LHCN-M2 (cell line): ENCODE results near the gene ZNF22. TPM values are rescaled to one million over a fixed set of nuclear protein-coding genes. Genes with fewer than 3 reads are reported as not detected.

Source experiments
- DNase-seq: peaks from one replicate; pipeline ENCODE4 v3.0.0-alpha.2; 2012; ENCODE audit warnings: low read depth
- polyA plus RNA-seq: library from polyadenylated mRNA; unstranded; fragments of >200 nt; gene quantifications from one replicate; pipeline ENCODE4 v1.2.1, GENCODE V29; 2012; ENCODE audit warnings: missing spikeins
- total RNA-seq: library from RNA; depleted of rRNA; stranded (reverse); fragments of >200 nt; gene quantifications from 2 replicates; pipeline ENCODE4 v1.2.3, GENCODE V29; 2014; rRNA removed

Gene ZNF22
- 21.8 and 23.5 TPM in 2 replicates for total RNA-seq
- polyA plus RNA-seq = 9.4 TPM

DNA sequence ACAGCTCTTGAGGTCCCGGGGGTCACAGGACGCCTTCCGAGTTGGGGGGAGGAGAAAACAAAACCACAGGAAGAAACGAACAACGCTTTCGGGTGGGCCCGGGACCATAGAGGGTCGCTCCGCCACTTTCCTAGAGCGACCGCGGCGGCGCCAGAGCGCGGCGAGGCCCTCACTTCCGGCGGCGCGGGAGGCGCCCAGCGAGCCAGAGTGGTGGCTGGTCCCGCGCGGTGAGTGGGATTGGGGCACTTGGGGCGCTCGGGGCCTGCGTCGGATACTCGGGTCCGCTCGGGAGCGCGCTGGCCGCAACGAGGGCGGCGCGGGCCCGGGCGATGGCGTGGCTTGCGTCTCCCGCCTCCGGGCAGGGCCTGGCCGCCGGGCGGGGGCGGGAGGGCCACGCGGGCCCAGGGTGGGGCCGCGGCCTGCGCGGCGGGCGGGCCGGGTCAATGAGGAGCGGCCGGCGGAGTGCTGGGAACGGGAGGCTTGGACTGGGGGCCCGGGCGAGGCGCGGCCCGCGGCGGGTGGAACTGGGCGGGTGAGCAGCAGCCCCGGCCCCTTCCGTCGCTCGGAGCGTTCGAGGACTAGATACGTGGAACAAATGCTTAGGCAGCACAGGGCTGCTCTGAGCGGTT lies at the start of gene ZNF22:
Gene ZNF22 (plus strand): TSS at position 172 of the 629 bp plus-strand sequence. CDS start 2,446 bp downstream, outside the sequence.
- peak; percentile 79 for DNase-seq

DNA sequence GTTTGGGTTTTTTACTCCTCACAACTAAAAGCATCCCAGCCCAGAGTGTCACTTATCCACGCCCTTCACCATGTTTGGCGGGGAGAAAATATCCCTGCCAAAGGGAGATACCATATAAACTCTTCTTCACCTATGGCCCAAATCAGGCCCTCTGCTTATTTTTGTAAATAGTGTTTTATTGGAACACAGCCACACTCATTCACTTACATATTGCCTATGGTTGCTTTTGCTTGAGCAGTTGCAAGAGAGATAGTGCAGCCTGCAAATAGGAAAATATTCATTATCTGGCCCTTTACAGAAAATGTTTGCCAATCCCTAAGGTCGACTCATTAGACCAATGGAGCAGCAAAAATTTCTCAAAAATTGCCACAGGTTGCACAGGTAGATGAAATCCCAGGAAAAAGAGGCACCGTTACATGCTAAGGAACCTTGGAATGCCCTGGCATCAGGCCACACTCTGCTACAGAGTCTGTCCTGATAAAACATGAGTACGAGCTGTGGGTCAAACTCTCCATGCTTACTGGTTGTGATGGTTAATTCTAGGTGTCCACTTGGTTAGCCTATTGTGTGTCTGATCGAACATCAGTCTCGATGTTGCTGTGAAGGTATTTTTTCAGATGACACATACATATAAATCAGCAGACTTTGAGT lies 49.0 kb upstream of the ZNF22 start:
- DNase-seq = no peak

DNA sequence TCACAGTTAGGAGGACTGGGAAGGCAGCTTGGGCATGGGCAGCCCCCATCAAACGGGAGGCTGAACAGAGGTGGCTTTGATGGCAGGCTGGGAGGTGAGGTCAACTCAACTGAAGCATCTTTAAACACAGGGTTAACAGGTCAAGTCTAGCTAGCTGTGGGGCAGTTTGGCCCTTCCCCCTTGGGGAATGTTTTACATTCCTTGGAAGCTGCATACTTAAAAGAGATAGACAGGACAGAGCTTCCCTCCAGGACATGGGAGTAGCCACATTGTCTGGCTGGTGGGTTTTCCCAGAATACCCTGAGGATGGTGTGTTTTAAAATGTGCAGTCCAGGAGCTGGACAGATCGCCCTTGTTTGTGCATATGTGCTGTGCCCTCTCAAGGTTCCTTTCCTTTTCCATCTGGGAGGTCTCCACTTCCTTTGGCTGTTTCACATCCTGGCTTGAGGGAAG lies 47.9 kb upstream of the ZNF22 start:
- DNase-seq = no peak

DNA sequence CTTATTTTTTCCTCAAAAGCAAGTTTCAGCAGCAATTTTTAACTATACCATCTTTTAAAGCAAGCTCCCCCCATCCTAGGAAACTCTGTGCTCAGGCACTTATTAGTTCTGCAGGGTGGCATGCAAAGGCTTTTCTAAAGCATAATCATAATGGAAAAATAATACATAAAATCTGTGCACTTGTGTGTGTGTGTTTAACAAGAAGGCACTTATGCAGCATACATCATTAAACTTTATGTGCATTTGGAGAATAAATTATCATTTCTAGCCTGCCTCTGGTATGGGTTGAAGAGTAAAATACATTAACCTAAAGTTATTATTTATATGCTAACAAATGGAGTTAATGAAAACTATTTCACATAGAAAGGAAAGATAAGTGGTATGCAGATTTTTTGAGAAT lies 46.7 kb upstream of the ZNF22 start:
- no peak for DNase-seq

DNA sequence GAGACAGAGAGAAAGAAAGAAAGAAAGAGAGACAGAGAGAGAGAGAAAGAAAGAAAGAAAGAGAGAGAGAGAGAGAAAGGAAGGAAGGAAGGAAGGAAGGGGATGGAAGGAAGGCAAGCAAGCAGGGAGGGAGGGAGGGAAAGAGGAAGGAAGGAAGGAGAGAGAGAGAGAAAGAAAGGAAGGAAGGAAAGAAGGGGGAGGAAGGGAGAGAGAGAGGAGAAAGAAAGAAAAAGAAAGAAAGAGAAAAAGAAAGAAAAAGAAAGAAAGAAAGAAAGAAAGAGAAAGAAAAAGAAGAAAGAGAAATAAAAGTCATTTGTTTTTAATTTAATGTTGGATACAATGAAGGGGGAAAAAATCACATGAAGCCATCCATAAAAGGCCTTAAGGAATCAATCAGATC lies 45.8 kb upstream of the ZNF22 start:
- DNase-seq = no peak

DNA sequence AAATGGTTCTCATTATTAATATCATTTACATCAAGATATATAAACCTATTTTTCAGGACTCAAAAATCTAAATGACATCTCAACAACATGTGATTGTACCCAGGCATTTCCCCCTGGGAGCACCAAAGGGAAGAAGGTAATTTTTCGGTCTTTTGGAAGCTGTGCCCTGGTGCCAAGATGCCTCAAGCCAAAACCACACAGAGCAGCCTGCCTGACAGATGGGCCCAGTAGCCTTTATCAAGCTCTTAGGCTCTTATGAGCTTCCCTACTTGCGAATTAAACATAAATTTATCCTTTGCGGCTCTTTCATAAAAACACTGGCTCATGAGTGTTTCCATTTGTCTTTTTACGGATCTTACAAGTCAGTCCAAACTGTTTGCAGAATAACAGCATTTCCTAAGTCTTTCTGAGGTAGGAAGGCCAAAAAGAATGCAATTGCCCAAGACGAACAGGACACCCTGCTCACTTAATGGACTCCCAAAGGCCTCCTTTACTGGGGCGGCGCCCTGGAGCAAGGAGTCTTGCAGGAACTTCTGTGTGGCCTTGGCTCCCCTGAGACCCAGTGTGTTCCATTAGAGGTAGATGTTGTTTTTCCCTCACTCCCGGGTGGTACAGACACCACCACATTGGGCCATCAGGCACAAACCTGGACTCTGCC lies 45.2 kb upstream of the ZNF22 start:
- DNase-seq = no peak

DNA sequence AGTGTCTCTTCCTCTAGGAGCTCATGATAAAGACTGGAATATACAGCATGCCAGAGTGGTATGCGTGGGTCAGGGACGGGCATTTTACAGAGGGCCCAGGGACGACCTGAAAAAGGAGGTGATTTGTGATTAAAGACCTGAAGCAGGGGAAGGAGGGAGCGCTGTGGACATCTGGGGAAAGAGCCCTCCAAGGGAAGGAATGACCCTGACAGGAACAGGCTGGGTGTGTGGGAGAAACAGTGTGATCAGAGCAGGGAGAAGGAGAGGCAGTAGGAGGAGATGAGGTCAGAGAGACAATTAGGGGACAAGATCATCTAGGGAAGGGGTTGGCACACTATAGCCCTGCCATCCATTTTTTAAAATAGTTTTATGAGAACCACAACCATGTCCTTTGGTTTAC lies 44.5 kb upstream of the ZNF22 start:
- no peak for DNase-seq

DNA sequence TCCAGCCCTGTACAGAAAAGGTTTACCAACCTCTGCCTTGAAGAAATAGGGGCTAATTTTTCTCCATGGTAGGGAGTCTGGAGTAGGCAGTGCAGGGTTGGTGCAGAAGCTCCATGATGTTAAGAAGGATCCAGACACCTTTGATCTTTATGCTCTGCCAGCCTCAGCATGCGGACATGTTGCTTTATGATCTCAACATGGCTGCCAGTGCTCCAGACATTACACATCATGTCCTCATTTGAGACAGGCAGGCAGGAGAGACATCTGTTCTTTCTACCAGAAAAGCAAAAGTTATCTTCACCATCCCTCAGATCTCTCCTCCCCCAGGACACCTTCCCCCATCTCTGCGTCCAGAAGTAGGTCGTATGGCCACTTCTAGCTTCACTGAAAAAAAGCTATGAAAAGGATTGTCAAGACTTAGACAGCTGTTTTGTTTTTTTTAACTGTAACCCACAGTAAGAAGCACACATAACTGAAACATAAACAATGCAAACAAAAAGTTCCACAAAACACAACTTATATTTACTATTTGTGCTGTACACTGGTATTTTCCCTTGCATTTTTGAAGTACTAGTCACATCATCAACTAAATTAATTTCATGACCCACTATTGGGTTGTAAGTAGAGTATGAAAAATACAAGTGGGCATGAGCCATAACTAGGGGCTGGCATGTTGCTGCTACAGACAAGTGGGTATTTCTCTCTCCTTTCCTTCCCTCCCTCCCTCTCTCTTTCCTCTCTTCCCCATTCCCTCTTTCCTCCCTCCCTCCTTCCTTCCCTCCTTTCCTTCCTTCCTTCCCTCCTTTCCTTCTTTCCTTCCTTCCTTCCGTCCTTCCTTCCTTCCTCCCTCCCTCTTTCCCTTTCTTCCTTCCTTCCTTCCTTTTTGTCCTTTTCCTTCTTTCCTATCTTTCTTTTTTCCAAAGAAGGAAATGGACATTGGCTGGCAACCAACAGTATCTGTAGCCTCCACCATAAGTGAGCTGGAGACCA lies 43.7 kb upstream of the ZNF22 start:
- DNase-seq = no peak

DNA sequence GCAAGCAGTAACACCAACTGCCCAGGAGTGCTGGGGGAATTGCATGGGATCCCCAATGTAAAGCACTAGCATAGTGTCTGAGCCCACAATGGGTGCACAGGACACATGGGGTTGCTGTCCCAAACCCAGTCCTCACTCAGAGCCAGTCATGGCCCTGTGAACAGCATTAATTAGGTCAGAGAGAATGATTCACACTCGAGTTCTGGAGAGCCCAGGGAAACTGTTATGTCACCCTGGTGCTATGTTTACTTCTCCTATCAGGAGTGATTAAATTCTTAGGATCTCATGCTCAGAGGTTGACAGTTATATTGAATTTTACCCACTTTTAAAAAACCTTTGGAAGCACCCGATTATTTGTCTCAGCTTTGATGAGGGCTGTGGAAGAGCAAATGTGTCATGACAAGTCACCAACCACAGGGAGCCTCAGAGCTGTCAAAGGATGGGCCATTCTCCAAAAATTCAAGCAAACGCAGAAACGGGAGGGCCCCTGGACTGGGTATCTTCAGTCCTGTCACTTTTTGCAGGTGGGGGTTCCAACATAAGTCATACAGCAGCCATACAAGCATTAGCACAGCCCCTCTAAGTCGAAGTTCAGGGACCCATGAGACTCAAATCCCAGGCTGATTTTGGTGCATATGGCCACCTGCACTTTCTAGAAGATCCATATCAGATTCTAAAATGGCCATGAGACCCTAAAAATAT lies 42.4 kb upstream of the ZNF22 start:
- peak; percentile 62 for DNase-seq

DNA sequence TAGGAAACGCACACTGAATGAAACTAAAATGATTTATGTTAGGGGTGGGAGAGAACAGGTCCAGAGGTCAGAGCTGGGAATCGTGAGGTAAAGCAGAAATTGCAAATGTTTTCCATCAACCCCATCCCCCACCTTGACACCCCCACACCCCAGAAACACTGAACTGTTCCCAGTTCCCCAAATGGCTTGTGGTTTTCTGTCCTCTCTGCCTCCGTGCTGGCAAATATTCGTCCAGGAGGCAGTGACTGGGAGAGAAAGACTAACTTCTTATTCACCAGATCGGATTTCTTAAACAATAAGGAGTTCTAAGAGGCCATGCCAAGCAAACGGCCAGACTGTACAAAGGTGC lies 41.9 kb upstream of the ZNF22 start:
- DNase-seq = no peak

DNA sequence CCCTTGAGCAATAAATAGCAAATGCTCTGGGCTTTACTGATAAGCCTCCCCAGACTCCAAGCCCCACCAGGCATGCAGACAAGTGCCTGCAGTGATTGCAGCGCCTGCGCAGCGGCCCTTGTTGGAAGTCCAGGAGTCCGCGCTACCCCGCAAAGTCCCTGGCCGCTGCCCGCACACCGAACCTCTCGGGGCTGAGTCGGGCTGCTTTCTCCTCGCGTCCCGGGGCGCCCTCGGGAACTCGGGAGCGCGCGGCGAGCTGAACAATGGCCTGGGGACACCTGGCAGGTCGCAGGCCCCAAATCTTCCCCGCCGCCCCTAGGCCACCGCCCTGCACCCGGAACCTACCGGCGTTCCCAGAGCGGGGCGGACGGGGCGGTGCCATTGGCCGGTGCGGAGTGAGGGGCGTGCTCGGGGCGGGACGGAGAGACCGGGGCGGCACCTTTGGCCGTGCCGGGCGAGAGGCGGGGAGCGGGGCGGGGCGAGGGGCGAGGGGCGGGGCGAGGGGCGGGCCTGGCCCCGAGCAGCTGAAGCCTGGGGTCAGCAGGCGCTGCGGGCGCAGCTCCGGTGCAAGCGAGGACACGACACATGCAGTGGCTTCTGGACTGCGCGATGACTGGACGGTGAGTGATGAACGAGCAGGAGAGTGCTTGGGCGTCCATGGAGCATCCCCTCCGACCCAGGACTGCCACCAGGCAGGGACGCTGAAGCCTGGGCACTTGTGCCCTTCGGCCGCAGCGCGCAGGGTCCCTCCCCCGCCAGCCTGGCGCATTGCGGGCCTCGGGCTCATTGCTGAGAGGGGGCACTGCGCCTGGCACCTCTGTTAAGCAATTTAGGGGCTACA lies 41.3 kb upstream of the ZNF22 start, which contains the start of gene RASSF4:
Gene RASSF4 (plus strand): TSS at position 556 of the 841 bp plus-strand sequence. CDS start 10,401 bp downstream, outside the sequence.
- DNase-seq = peak; percentile 84

DNA sequence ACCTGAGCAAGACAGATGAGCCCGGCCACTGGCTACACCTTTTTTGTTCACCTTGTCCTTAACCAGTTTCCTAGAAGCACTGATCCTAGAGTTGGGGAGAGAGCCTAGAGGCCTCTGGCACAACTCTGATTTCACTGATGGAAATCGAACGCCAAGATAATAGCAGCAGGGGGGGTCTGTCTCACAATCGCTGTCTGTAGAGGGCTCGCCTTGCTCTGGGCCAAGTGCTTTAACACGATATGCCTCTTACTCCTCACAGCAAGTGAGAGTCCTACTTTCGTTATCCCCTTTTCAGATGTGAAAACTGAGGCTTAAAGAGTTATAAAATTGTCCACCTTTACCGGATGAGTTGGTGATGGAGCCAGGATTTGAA lies 40.6 kb upstream of the ZNF22 start:
- no peak for DNase-seq

DNA sequence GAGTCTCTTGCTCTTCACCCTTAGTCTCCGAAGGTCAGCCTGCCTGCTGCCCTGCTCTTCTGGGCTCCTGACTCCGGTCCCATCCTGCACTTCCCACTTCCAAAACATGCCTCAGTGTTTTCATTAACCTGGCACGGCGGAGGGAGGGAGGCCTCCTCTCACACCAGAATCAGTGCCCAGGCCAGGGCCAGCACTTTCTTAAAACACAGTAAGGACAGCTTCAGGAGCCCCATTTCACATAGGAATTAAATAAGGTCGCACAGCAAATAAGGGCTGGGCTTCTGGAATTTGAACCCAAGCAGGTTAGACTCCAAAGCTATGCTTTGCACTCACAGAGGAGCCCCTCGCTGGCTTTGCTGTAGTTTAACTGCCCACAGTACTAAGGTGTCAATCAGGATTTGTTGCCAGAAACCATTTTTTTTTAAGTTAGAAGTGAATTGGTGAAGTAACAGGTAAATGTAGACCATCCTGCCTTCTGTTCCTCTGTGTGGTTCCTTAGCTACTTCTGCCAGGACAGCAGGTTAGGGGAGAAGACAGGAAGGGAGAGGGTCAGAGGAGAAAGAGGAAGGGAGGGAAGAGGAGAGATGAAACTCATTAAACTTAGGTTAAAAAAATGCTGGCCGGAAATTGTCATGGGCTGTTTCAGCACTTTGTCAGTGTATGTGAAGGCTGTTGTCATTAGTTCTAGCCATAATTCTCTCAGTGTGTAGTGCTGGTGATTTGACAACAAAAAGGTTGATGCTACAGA lies 40.1 kb upstream of the ZNF22 start:
- DNase-seq = no peak

DNA sequence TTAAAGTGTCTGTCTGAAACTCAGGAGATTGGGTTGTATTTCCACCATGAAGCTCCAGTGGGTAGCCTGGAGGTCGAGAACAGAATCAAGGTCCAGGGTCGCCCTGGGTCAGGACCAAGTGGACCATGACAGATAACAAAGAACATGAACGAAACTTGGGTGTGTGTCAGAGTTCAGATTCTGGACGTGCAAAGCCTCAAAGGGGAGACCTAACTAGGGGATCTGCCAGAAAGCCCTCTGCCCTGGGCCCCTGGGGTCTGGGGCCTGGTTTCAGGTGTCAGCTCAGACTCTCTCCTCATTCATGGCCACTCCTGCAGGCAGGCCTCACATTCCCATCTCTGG lies 39.5 kb upstream of the ZNF22 start:
- DNase-seq = no peak

DNA sequence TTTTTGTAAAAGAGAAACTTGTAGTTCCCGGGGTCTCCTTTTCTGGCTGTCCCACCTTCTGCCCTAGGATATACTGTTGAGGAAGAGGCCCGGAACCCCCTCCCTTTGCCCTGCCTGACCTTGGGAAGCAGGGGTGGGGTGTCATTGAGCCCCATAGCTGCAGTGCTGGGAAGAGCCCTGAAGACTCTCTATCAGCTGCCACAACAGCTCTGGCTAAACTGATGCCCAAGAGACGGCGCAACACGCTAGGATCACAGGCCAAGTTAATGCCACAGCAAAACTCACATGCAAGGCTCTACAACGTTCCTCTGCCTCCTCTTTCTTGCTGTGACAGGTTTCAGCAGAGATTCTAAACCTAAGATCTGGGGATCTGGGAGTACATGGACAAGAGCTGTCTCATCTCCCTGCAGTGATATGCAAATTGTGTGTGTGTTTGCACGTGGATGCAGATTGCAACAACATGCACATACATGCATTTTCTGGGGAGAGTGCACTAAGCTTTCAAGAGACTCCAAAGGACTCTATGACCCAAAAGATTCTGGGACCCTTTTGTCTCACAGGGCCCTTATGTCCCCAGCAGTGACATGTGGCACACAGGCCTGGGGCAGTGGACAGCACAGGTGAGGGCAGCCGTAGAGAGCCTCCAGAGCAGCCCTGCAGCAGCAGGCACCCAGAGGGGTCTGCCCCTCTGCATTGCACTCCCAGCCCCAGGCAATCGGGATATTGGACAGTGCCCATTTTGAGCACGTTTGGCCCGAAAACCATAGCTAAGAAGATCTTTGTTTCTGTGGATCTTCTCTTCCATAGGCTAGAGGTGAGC lies 38.6 kb upstream of the ZNF22 start:
- no peak for DNase-seq

DNA sequence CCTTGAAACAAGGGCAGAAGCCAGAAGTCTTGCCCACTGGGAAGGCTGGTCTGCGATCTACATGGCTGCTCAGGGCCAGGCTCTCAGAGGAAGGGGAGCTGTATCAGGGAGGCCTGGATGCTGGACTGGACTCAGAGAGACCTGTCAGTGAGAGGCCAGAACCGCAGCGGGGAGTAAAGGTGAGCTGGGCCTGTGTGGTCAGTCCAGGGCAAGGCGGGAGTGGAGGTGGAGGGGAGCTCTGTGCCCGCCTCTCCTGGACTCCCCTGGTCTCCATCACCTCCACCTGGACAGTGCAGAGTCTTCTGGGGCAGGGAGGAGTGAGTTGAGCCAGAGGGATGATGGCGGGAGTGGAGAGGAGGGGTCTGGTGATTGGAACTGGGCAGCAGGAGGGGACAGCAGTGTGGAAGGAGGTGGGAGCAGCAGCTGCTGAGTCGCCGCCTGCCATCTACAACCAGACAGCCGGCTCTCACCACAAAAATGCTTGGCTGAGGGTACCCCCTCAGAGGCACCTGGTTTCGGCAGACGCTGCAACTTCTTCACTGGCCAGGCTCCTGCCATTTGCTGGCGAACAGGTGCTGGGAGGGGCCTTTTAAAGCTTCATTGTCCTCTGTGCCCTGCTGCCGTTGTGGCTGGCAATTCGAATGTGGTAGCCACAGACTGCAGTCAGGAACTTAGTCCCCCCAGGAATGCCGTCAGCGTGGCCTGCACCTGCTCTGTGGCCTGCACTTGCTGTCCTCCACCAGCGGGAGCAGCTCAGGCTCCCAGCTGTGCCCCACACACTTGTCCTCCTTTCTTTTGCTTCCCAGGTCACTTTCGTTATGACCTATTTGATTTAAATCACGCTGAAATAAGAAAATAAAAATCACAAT lies 37.6 kb upstream of the ZNF22 start:
- peak; percentile 92 for DNase-seq

DNA sequence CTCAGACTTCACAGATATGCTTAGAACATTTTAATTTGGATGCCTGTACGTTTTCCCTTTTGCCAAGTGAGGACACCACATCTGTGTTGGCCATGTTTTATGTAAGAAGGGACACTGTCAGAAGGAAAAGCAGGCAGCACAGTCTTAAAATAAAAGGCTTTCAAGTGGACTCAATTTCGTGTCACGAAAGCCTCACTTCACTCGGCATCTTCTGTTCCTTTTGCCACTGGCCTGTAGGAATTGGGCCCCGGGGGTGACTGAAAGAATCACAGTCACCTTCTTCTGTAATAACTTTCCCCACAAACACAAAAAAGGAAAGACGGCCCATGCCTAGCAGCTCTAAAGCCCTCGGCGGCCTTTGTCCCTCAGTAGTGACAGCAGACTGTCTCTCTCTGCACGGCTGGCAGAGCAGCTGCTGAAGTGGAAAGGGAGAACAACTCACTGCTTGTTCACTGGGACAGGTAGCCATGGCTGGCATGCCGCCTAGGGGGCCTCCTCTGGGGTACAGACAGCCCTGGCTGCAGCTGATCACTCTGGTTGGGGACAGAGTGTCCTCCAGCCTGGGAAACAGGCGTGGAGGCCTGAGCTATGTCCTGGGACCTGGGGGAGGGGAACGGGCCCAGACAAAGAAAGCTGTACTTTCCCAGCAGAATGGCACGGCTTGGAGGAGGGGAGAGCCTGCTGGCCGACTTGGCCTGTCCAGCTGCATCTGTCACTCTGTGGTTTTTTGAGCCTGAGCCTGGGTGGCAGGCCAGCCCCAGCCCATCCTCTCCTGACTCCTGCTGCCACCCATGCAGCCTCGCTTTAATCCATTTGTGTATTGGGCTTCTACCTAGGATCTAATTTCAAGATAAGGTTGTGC lies 36.7 kb upstream of the ZNF22 start:
- peak; percentile 93 for DNase-seq
